Common myeloid progenitor, CD34-positive (primary cell): ENCODE results near the gene SHH.
A peak's percentile ranks its signal among the peaks of the same experiment; 100 is the strongest.

ENCODE experiments used
- CTCF ChIA-PET: fragments of 350-600 bp; sonication (Branson Sonifier 250); formaldehyde crosslinking; loops from one replicate; lab custom pipeline; 2021; ENCODE audit warnings: antibody characterized with exemption; lab: Charles Lee
- POLR2A ChIA-PET: fragments of 350-600 bp; sonication (Branson Sonifier 250); formaldehyde crosslinking; loops from one replicate; lab custom pipeline; 2021; ENCODE audit warnings: antibody characterized with exemption; lab: Charles Lee
- DNase-seq, 3 donors: peaks; one replicate each; pipeline versions ENCODE4 v3.0.0 to v3.0.0-alpha.2; 2013
- H3K27ac ChIP-seq, 2 experiments: 1 replicate in 1 of 2; 2 replicates in 1 of 2; pipeline ENCODE4 v1.7.0; 2013; ENCODE audit warnings: inconsistent platforms in 2 of 2, low read length in 2 of 2, mild to moderate bottlenecking in 2 of 2, low read depth in 1 of 2, moderate library complexity in 1 of 2; ENCODE audit not compliant: severe bottlenecking in 2 of 2, insufficient read depth in 1 of 2, poor library complexity in 1 of 2
- H3K27me3 ChIP-seq, 5 experiments: replicated peaks in 2 of 5; 1 replicate in 3 of 5; 2 replicates in 2 of 5; pipeline versions ENCODE4 v1.6.1 to v1.7.0; 2013; ENCODE audit warnings: low read length in 4 of 5, mild to moderate bottlenecking in 2 of 5, moderate library complexity in 2 of 5, inconsistent platforms in 1 of 5; ENCODE audit not compliant: insufficient read depth in 5 of 5, control insufficient read depth in 4 of 5
- H3K36me3 ChIP-seq, 4 experiments: 1 replicate in 2 of 4; 2 replicates in 2 of 4; pipeline versions ENCODE4 v1.6.1 to v1.7.0; 2013; ENCODE audit warnings: low read length in 3 of 4, control low read depth in 1 of 4, mild to moderate bottlenecking in 1 of 4; ENCODE audit not compliant: control insufficient read depth in 4 of 4, insufficient read depth in 4 of 4
- H3K4me1 ChIP-seq, 4 experiments: 1 replicate in 3 of 4; 2 replicates in 1 of 4; pipeline versions ENCODE4 v1.6.1 to v1.7.1; 2013; ENCODE audit warnings: low read length in 3 of 4, mild to moderate bottlenecking in 3 of 4, control low read depth in 1 of 4, inconsistent platforms in 1 of 4, moderate library complexity in 1 of 4; ENCODE audit not compliant: control insufficient read depth in 4 of 4, insufficient read depth in 4 of 4; ENCODE audit errors: control extremely low read depth in 1 of 4
- H3K4me3 ChIP-seq, 7 experiments: 1 replicate in 4 of 7; 2 replicates in 3 of 7; pipeline versions ENCODE4 v1.5.1 to v1.7.0; 2013; ENCODE audit warnings: mild to moderate bottlenecking in 7 of 7, low read length in 6 of 7, moderate library complexity in 6 of 7, inconsistent platforms in 2 of 7, low read depth in 2 of 7, control low read depth in 1 of 7; ENCODE audit not compliant: insufficient read depth in 4 of 7, control insufficient read depth in 1 of 7; ENCODE audit errors: extremely low read depth in 1 of 7
- H3K9me3 ChIP-seq, 5 experiments: 1 replicate in 4 of 5; 2 replicates in 1 of 5; pipeline versions ENCODE4 v1.6.1 to v1.7.1; 2013; ENCODE audit warnings: low read length in 4 of 5, mild to moderate bottlenecking in 2 of 5, inconsistent platforms in 1 of 5, low read depth in 1 of 5, moderate library complexity in 1 of 5; ENCODE audit not compliant: control insufficient read depth in 4 of 5, insufficient read depth in 2 of 5; ENCODE audit errors: control extremely low read depth in 1 of 5
- WGBS: methylation state at CpG from one replicate; pipeline ENCODE4 v1.1.5; 2013; ENCODE audit not compliant: insufficient coverage; 5-methylcytosine and 5-hydroxymethylcytosine counted together

The SHH gene

DNA sequence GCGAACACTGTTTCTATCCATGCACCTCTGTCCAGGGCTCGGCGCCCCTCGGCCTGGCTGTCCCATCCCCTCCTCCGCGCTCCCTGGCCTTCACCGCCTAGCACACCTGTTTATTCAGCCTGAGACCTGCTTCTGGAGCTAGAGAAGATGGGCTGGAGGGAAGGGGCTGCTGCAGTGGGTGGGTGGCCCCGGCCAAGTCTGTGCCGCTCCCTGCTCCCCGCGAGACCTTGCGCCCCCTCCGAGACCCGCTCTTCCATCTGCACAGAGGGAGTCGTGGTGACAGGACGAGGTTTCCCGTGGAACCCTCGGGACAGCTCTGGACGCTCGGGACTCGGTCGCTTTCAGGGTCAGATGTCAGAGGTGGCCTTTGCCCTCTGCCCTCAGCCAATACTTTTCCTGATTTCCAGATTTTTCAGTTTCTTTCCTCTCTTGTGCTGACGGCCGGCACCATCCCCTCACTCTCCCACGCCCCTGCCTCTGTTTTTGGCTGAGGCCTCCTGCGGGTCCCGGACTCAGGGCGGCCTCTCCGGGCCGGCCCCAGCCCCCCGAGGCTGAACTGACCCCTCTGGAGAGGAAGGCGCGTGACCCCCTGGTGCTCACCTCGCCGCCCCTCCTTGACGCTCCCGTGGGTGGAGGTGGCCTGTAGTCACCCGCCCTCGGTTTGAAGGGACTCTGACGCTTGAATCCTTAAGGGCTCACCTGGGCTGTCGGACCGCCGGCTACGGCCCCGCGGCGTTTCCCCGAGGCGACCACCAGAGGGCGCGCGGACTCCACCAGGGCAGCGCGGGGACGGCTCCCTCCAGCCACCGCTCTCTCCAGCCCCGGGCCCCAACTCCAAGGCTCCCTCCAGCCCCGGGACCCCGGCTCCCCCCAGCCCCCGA, 15.6 kb downstream of the SHH start:
- Histone ChIP-seq H3K4me3 (no peak overlapping the region), H3K4me1 (peaks cover 4 to 21% (median 19%) of the 10 kb centered on the region in 4 experiments), H3K27ac (no peak overlapping the region), H3K9me3 (no peaks in the 10 kb centered on the region), H3K36me3 (no peaks in the 10 kb centered on the region), H3K27me3 (peaks cover 4 to 67% (median 21%) of the 10 kb centered on the region in 5 experiments)
- ChIA-PET POLR2A (no interaction called here), CTCF (interaction anchor here (0.7 to 4.6 kb wide), 4 partner anchors 676 to 1022 kb away, joined by 3 to 15 read pairs (median 8); no protein-coding TSS in a partner anchor)
- peak in 2 of 3 donors; percentile 52 to 57 for DNase-seq
- WGBS = 42% methylated on average over 43 of the region's 60 CpGs

DNA sequence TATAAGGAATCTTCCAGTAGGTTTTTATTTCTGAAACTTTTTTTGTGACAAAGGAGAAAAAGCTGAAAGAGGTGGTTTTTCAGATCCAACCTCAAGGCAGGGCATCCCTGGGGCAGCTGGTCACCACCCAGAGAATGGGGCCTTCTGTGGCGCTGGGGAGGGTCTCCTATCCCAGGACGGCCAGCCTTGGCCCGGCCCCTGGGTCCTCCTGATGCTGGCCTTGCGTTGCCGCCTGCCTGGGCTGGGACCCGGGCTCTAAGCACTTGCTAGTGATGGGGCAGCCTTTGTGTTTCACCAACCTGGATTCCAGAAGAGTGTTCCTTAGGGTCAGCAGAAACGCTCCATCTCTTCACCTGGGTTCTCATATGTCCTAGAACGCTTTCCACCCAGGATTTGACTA, 16.3 kb downstream of the SHH start:
- Histone ChIP-seq H3K9me3 (no peaks in the 10 kb centered on the region), H3K4me3 (no peak overlapping the region), H3K36me3 (no peaks in the 10 kb centered on the region), H3K27ac (no peak overlapping the region), H3K27me3 (peaks cover 0 to 67% (median 16%) of the 10 kb centered on the region in 5 experiments), H3K4me1 (peaks cover 4 to 21% (median 19%) of the 10 kb centered on the region in 4 experiments)
- no peak for DNase-seq
- POLR2A ChIA-PET = no interaction called here
- CTCF ChIA-PET = interaction anchor here (0.7 to 4.6 kb wide), 3 partner anchors 676 to 1022 kb away, joined by 3 to 15 read pairs (median 5); no protein-coding TSS in a partner anchor
- WGBS = 83% methylated on average over 8 of the region's 8 CpGs

DNA sequence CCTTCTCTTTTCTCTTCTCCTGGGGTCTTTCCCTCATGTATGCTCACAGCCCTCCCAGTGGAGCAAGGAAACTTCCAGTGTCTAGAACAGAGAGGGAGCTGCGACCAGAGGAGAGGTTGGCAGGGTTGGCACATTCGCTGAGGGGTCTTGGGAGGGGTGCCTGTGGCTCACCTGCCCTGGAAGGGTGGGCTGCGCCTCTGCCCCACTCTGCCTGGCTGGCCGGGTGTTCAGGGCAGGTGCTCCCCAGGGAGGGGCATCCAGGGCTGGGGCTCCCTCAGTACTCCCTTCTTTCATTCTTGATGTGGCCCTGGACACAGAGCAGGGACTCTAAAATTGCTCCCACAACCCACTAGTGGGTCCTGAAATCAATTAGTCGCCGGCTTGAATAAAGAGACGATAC, 16.9 kb downstream of the SHH start:
- ChIA-PET CTCF (interaction anchor here (1.1 to 4.6 kb wide), 2 partner anchors 17 to 677 kb away, joined by 3 to 15 read pairs; partner anchors contain the start of gene SHH), POLR2A (no interaction called here)
- 91% methylated on average over 5 of the region's 7 CpGs for WGBS

DNA sequence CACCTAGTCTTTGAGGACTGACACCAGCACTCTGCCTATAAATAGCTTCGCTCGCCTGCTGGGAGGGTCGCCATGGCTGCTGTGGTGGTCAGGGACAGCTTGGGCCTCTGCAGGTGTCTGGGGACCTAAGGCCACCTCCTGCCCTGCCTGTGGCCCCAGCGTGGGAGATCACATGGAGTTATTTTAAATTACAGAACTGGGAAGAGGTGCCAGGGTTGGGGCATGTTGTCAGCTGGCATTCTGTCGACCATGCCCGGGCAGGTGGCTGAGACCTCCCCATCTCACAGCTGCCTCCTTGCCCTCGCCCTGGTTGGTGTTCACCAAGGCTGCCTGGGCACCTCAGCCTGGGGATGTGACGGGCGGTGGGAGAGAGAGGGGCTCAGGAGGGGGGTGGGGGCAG, 18.1 kb downstream of the SHH start:
- Histone ChIP-seq H3K27ac (no peak overlapping the region), H3K9me3 (no peaks in the 10 kb centered on the region), H3K4me3 (no peak overlapping the region), H3K36me3 (no peaks in the 10 kb centered on the region), H3K4me1 (peaks cover 4 to 19% (median 15%) of the 10 kb centered on the region in 4 experiments), H3K27me3 (peaks cover 0 to 63% (median 12%) of the 10 kb centered on the region in 5 experiments)
- CTCF ChIA-PET = interaction anchor here (1.1 kb wide), 1 partner anchor 18 kb away, joined by 3 read pairs; the partner anchor contains the start of gene SHH
- DNase-seq = no peak
- POLR2A ChIA-PET = no interaction called here
- 90% methylated on average over 8 of the region's 9 CpGs for WGBS

More for the DNA sequence above, 16.9 kb downstream of the SHH start:
- H3K4me1 ChIP-seq = peaks cover 4 to 21% (median 19%) of the 10 kb centered on the region in 4 experiments
- DNase-seq = no peak
- no peak overlapping the region for H3K4me3 ChIP-seq
- no peaks in the 10 kb centered on the region for H3K9me3 ChIP-seq
- no peak overlapping the region for H3K27ac ChIP-seq
- H3K27me3 ChIP-seq = peaks cover 0 to 65% (median 12%) of the 10 kb centered on the region in 5 experiments
- H3K36me3 ChIP-seq = no peaks in the 10 kb centered on the region

DNA sequence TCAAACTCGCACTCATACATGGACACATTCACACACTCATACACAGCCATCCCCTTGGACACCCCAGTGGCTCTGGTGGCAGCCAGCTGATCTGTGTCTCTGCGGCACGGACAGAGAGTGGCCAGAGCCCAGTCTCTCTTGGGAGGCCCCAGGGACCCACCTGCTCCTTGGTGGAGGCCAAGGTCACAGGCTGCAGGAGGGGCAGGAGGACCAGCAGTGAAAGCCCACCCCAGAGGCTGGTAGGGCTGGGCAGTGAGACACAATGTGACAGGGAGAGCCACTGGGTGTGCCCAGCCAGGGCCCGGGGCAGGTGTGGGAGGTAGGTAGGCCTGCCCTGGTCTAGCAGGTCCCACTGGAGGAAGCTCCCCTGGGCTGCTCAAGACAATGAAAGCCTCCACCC, 18.5 kb downstream of the SHH start:
- ChIA-PET CTCF (no interaction called here), POLR2A (no interaction called here)

DNA sequence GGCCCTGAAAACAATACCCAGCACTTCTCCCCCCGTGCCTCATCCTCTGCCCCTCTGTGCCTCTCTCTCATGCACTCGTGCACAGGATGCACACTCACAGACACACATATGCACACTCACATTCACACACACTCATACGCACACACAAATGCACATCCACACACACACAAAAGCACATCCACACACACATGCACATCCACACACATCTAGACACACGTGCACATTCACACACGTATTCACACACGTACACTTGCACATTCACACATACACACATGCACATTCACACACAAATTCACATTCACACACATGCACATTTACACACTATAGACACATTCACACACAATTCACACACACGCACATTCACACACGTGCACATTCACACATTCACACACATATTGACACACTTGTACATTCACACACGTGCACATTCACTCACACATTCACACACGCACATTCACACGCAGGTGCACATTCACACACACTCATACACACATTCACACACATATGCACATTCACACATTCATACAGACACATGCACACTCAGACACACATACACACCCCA, 19.2 kb downstream of the SHH start:
- Histone ChIP-seq H3K4me3 (no peak overlapping the region), H3K36me3 (no peaks in the 10 kb centered on the region), H3K27ac (no peak overlapping the region), H3K4me1 (peaks cover 0 to 8% (median 4%) of the 10 kb centered on the region in 4 experiments), H3K9me3 (no peaks in the 10 kb centered on the region), H3K27me3 (peaks cover 0 to 64% (median 14%) of the 10 kb centered on the region in 5 experiments)
- WGBS = 90% methylated on average over 8 of the region's 11 CpGs
- POLR2A ChIA-PET = no interaction called here
- peak in 1 of 3 donors; percentile 17 for DNase-seq
- CTCF ChIA-PET = no interaction called here

More for the DNA sequence above, 18.5 kb downstream of the SHH start:
- 88% methylated on average over 4 of the region's 4 CpGs for WGBS
- no peaks in the 10 kb centered on the region for H3K9me3 ChIP-seq
- H3K36me3 ChIP-seq = no peaks in the 10 kb centered on the region
- no peak overlapping the region for H3K4me3 ChIP-seq
- no peak for DNase-seq
- peaks cover 4 to 14% (median 10%) of the 10 kb centered on the region in 4 experiments for H3K4me1 ChIP-seq
- no peak overlapping the region for H3K27ac ChIP-seq
- peaks cover 0 to 63% (median 14%) of the 10 kb centered on the region in 5 experiments for H3K27me3 ChIP-seq
